GM15510 (cell line): Measurements from ENCODE around the gene OTUB2.

ENCODE experiments used
- POLR2A ChIP-seq: IDR thresholded peaks from 3 replicates; pipeline ENCODE4 v1.6.1; 2011; ENCODE audit warnings: borderline replicate concordance; ENCODE audit not compliant: insufficient read length; ENCODE audit errors: extremely low read depth

The OTUB2 gene

DNA sequence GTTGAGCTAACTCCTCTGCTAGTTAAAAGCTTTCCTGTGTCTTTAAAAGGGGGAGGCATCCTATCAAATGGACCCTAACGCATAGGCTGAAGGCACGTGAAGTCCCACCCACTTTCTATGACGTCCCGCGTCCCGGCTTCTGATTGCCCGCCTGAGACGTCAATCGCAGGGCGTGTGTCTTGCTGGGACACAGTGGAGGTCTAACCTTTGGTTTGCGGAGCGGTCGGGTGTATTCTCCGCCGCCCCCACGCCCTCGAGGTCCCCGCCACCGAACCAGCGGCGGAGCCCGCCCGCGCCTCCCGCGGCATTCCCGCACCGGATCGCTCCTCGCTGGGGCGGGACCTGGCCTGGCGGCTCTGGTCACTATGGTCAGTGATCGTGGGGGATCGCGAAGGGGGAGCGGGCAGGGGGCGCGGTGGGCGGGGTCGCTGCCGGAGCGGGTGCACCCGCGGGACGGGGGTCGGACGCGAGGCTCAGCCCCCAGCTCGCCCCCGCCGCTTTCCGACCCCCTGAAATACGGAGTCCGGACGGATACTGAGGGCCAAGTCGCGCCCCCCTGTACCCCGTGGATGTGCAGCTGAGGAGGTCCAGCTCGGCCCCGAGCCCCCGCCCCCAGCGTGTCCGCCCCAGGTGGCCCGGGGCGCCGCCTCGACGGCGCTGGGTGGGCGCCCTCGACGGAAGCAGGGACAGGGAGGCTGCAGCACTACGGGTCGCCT, at the start of gene OTUB2:
Gene OTUB2 (plus strand): TSS at position 168 of the 716 bp plus-strand sequence. CDS start 198 bp downstream, at position 366.
- no peak for TF ChIP-seq POLR2A

DNA sequence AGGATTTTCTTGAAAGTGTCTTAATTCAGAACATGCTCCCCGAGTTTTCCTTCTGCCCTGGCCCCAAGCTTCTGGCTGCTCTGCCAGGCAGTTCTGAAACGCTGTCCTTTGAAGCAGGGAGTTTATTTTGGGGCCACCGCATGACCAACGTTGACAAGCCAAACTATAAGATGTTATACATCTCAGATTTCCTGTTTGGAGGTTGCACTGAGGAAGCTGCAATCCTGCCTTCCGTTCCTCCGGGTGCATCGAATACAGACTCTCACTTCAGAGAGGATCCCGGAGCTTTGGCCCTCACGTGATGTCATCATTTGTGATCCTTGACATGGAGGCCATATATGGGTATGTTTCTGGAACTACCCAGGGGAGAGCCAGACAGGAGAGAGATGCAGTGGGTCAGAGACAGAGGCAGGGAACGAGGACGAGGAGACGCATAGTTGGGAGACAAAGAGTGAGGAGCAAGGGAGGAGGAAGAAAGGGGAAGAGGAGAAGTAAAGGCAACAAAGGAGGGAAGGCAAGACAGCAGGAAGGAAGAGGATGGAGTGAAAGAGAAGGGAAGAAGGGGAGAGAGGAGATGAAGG, 49.6 kb upstream of the OTUB2 start, which contains the start of gene ASB2:
Gene ASB2 (minus strand): TSS at position 94 of the 581 bp plus-strand sequence. CDS start 12,031 bp downstream, outside the sequence.
- TF ChIP-seq POLR2A = no peak

DNA sequence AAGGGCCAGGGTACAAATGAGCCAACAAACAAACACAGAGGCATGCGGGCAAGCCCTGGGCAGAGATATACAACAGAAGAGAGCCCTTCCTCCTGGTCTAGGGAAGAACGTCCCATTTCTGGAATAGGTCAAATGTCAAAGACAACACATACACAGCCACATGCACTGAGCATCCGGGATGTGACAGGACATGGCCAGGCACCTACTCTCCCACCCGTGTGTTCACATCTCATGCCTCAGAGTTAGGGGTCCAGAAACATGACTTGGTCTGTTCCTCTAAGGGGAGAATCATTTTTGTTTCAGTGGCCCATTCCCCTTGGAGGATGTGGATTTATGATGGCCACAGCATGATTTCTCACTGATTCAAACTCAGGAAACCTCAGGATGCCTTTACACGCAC, 49.0 kb upstream of the OTUB2 start:
- no peak for TF ChIP-seq POLR2A

DNA sequence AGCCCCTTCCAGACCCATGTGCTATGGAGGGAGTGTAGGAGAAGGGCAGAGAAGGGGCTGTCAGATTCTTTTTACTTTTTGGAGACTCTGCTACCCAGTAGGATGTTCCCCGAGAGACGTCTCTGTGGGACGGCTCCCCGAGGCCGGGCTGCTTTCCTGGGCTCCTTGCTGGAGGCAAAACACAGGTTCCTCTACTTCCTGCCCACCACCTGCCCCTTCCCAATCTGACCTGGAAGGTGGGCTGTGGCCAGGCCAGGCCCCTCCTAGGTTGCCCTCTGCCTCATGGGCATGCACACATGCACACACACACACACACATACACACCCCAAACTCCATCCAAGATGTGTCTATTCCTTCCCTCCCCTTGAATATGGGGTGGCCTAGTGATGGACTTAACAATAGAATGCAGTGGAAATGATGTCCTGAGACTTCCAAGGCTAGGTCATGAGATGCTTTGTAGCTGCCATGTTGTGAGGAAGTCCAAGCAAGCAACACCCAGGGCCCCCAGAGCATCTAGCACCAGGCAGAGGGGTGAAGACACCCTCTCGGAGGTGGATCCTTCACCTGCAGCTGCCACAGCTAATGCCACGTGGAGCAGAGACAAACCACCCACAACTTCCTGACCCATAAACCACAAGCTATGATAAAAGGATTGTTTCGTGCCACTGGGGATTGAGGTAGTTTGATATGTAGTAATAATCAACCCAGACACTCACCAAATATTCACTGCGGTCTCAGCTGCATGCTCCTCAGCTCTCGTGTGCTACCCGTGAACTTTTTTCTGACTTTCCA, 48.2 kb upstream of the OTUB2 start:
- TF ChIP-seq POLR2A = no peak

DNA sequence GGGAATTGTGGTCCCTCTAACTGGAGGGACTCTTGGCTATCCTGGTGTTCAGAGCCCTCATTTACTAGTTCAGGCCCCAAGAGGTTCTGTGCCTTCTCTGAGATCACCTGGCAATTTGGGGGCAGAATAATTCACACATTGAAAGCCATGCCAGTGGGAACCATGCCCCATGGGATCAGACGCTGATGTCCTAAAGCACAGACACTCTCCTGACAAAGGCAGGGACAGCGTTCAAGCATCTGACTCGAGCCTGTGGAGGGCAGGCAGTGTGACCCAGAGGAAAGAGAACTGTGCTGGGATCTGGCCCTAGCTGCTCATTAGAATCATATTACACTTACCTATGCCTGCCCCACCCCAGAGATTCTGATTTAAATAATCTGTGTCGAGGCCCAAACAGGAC, 47.4 kb upstream of the OTUB2 start:
- TF ChIP-seq POLR2A = no peak

DNA sequence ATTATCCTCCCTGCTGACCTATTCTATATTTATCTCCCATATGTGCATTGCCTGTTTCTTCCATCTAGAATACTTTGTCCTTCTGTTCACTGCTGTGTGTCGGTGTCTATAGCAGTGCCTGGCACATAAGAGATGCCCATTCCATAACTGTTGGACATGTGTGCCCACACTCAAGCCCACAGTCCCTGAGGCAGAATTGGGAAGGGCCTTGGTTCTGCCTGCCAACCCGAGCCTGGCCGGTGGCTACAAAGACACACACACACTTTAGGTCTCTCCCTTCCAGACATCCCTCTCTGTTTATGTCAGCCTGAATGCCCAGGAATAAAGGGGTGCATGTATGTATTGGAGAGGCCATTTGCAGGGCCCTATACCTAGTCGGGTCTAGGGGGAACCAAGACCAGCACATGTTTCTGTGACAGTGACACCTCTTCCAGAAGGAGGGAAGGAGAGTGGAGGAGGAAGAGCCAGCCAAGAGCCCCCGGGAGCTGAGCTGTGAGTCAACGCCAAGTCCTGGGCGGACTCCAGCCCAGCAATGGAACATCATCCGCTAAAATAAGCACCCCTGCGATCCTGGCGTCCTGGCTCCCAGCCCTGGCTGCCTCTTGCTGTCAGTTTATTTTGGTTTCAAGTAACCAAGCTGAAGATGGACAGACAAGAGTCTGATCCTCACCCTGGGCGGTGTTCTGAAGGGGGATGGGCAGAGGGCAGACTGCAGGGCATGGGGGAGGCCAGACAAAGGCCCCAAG, 45.5 kb upstream of the OTUB2 start:
- TF ChIP-seq POLR2A = no peak

DNA sequence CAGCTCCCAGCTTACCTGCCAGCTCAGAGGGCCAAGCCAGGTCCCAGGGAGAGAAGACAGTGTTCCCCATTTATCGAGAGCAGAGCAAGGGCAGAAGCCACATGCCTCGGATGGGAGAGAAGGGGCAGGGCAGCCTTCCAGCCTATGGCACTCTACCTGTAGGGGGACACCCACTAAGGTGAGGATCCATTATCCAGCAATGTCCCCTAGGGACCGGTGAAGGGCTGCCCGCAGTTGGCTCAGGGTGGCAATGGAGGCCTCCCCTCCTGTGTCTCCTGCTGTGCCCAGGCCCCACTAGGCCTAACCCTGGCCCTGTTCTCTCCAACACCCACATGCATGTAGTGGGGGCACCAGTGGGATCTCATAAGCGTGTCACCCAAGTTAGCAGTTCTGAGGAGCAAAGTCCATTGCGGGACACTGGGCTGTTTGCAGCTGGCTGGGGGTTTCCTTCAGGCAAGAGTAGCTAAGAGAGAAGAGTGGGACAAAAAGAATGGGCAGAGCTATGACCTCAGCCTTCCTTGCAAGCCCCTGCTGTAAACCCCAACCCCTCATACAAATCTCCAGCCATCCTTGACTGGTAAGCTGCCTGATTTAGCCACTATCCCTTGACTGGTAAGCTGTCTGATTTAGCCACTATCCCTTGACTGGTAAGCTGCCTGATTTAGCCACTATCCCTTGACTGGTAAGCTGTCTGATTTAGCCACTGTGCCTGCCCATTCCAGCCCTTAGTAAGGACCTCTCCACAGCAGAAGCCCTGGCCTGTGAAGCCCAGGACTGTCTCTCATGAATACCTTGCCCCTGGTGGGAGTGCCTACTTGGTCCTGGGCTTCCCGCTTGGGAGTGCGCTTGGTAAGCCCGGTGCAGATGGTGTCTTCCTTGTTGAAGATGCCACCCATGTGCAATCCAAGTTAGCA, 44.6 kb upstream of the OTUB2 start:
- no peak for TF ChIP-seq POLR2A

DNA sequence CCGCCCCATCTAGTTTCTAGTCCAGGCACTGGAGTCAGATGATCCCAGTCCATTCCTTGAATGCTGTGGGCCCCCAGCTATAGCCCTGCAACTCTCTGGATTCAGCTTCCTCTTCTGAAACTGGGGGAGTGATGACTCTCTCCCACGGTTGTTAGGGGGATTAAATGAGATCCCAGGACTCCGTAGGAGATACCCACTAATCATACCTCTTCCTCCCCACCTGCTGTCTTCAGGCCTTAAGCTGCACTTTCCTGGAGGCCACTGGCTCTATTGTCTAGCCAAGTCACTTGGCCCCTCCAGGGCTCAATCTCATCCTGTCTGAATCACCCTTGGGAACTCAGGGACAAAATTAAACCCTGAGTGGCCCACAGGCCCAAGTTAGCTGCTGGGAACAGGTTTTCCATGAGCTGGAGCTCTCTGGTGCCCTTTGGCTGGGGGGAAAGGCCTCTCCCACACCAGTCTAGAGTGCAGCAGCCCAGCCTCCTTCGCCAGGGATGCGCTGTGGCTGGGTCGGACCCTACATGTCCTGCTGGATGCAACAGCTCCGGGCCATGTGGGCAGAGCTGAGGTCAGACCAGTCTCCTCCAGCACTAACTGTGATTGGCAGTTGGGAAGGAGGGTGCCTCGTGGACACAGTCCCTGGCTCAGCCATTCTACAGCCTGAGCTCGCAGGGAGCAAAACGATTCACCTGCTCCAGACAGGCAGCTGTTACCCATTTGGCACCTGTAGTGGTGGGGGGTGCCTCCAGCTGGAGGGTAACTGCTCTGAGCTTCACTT, 43.7 kb upstream of the OTUB2 start:
- TF ChIP-seq POLR2A = no peak

DNA sequence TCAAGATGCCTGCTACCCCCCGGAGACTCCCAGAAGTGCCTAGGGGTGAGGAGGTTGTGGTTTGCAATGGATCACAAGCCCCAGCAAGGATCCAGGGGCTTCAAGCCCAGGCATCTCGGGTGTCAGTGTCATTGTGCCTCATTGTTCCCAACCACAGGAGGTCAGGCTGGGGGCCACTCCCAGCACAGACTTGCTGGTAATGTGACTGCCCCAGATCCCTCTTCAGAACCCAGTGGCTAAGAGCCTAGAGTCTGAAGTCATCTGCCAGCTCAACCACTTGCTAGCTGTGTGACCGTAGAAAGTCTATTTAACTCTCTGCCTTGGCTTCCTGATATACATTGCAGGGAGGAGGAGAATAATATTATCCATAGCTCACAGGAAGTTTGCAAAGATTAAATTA, 42.1 kb upstream of the OTUB2 start:
- TF ChIP-seq POLR2A = no peak

DNA sequence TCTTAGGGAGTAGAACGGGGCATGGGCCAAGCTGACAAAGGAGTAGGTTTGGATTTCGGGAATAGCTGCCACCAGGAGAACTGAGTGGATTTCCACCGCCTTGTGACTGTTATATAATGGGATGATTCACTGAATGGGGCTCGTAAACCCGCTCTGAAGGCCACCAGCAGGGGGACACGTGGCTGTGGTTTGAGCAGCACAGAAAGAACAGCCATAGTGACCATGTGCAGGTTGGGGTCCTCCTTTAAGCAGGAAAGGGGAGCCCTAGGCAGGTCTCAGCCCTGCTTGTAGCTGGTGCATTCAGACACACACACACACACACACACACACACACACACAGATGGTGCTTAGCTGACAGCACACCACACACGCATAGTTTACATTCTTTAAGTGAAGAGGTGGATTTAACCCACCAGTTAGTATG, 41.1 kb upstream of the OTUB2 start:
- no peak for TF ChIP-seq POLR2A

DNA sequence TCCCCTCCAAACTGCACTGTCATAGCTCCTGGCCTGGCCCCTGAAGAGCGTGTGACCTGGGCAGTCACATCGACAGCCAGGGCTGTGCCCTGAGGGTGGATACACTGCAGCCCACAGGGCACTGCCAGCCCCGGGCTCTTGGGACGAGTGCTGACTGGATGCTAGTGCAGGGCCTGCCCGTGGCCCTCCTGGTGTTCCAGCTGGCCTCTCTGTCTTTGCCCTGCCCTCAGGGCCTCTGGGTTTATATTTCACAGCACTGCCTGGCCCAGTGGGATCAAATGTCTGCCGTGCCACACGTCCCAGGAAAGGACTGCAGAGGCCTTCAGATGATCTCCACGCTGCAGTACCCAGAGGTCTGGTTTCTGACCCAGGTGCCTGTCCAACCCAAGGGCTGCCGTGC, 39.2 kb upstream of the OTUB2 start:
- no peak for TF ChIP-seq POLR2A

DNA sequence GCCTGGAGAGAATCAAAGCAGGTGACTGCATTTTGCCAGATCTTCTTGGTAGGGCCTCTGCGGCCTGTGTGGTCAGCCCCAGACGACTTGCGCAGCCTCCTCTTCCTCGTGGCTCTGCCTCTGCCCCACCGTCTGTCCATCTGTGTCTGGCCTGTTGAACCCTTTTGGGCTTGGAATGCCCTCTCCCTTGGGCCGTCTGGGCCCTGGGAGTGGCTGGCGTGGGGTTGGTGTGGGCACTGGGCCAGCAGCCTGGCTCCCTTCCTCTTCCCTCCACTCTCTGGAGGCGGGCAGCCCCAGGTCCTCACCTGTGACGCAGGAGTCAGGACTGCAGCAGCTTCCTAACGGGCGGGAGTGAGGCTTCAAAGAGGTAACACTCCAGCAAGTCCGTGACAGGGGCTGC, 38.8 kb upstream of the OTUB2 start:
- no peak for TF ChIP-seq POLR2A
